ENCODE results near the gene NOTCH1.

- TF ChIP-seq, protein P1, sequence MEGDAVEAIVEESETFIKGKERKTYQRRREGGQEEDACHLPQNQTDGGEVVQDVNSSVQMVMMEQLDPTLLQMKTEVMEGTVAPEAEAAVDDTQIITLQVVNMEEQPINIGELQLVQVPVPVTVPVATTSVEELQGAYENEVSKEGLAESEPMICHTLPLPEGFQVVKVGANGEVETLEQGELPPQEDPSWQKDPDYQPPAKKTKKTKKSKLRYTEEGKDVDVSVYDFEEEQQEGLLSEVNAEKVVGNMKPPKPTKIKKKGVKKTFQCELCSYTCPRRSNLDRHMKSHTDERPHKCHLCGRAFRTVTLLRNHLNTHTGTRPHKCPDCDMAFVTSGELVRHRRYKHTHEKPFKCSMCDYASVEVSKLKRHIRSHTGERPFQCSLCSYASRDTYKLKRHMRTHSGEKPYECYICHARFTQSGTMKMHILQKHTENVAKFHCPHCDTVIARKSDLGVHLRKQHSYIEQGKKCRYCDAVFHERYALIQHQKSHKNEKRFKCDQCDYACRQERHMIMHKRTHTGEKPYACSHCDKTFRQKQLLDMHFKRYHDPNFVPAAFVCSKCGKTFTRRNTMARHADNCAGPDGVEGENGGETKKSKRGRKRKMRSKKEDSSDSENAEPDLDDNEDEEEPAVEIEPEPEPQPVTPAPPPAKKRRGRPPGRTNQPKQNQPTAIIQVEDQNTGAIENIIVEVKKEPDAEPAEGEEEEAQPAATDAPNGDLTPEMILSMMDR (IDR thresholded peaks at IDR 0.05; ENCODE audit: low read length): no peak
- no peak for TF ChIP-seq EZH2 (optimal IDR thresholded peaks at IDR 0.05; ENCODE audit: low read depth, low read length)
Observed at GRCh38 chr9:136541179-136541578, 4.7 kb downstream of the NOTCH1 start.
